Measurements from ENCODE around the gene ADGRA1.
"Not testable (repeated sequence)": the region's sequence is repeated elsewhere in the genome, so short reads cannot be mapped to it uniquely, and the experiment has no call there.

Gene ADGRA1

GRCh38 chr10:133133471-133134231, 45.9 kb downstream of the ADGRA1 start:
- Histone ChIP-seq H3K4me2 (ENCODE audit: low read length) (no peak overlapping the region), H3K27ac (ENCODE audit: low read depth, low read length, poor library complexity, severe bottlenecking) (no peak overlapping the region), H2AFZ (ENCODE audit: low read length) (no peak overlapping the region), H3K36me3 (ENCODE audit: insufficient read depth, low read length) (no peaks in the 10 kb centered on the region), H3F3A (ENCODE audit: insufficient read depth, low read length) (no peaks in the 10 kb centered on the region), H3K27me3 (ENCODE audit: insufficient read depth, low read length) (no peaks in the 10 kb centered on the region), H3K9ac (ENCODE audit: low read length) (no peak overlapping the region), H4K20me1 (ENCODE audit: insufficient read depth, low read length) (no peaks in the 10 kb centered on the region), H3K4me1 (ENCODE audit: insufficient read depth, low read length, severe bottlenecking) (no peaks in the 10 kb centered on the region), H3K79me2 (ENCODE audit: insufficient read depth, low read length) (no peaks in the 10 kb centered on the region), H3K9me3 (ENCODE audit: low read length) (no peaks in the 10 kb centered on the region), H3K9me2 (ENCODE audit: low read depth, low read length) (no peaks in the 10 kb centered on the region), H3K4me3 (ENCODE audit: low read depth, low read length, poor library complexity, severe bottlenecking) (no peak overlapping the region)
- no peak for TF ChIP-seq EZH2 (IDR thresholded peaks at IDR 0.05; ENCODE audit: borderline replicate concordance, low read length)
- no peak for TF ChIP-seq CTCF (IDR thresholded peaks at IDR 0.05; ENCODE audit: low read length)

- Histone ChIP-seq H3K79me2 (ENCODE audit: insufficient read depth, low read length) (no peaks in the 10 kb centered on the region), H3K27ac (ENCODE audit: low read depth, low read length, poor library complexity, severe bottlenecking) (no peak overlapping the region), H3K9me2 (ENCODE audit: low read depth, low read length) (no peaks in the 10 kb centered on the region), H3F3A (ENCODE audit: insufficient read depth, low read length) (no peaks in the 10 kb centered on the region), H3K4me3 (ENCODE audit: low read depth, low read length, poor library complexity, severe bottlenecking) (no peak overlapping the region), H3K27me3 (ENCODE audit: insufficient read depth, low read length) (no peaks in the 10 kb centered on the region), H3K4me2 (ENCODE audit: low read length) (no peak overlapping the region), H3K4me1 (ENCODE audit: insufficient read depth, low read length, severe bottlenecking) (no peaks in the 10 kb centered on the region), H3K9me3 (ENCODE audit: low read length) (no peaks in the 10 kb centered on the region), H3K36me3 (ENCODE audit: insufficient read depth, low read length) (no peaks in the 10 kb centered on the region), H4K20me1 (ENCODE audit: insufficient read depth, low read length) (no peaks in the 10 kb centered on the region), H2AFZ (ENCODE audit: low read length) (no peak overlapping the region), H3K9ac (ENCODE audit: low read length) (no peak overlapping the region)
- TF ChIP-seq CTCF (IDR thresholded peaks at IDR 0.05; ENCODE audit: low read length), result no peak
- TF ChIP-seq EZH2 (IDR thresholded peaks at IDR 0.05; ENCODE audit: borderline replicate concordance, low read length), result no peak
Measured at GRCh38 chr10:133134411-133135115, 46.8 kb downstream of the ADGRA1 start.

- Histone ChIP-seq H3K9me3 (ENCODE audit: low read length) (no peaks in the 10 kb centered on the region), H3K79me2 (ENCODE audit: insufficient read depth, low read length) (no peaks in the 10 kb centered on the region), H3K27ac (ENCODE audit: low read depth, low read length, poor library complexity, severe bottlenecking) (no peak overlapping the region), H3K36me3 (ENCODE audit: insufficient read depth, low read length) (no peaks in the 10 kb centered on the region), H3K27me3 (ENCODE audit: insufficient read depth, low read length) (no peaks in the 10 kb centered on the region), H3K4me1 (ENCODE audit: insufficient read depth, low read length, severe bottlenecking) (no peaks in the 10 kb centered on the region), H2AFZ (ENCODE audit: low read length) (no peak overlapping the region), H3F3A (ENCODE audit: insufficient read depth, low read length) (no peaks in the 10 kb centered on the region), H3K9ac (ENCODE audit: low read length) (no peak overlapping the region), H4K20me1 (ENCODE audit: insufficient read depth, low read length) (no peaks in the 10 kb centered on the region), H3K4me2 (ENCODE audit: low read length) (no peak overlapping the region), H3K9me2 (ENCODE audit: low read depth, low read length) (no peaks in the 10 kb centered on the region), H3K4me3 (ENCODE audit: low read depth, low read length, poor library complexity, severe bottlenecking) (no peak overlapping the region)
- no peak for TF ChIP-seq CTCF (IDR thresholded peaks at IDR 0.05; ENCODE audit: low read length)
- TF ChIP-seq EZH2 (IDR thresholded peaks at IDR 0.05; ENCODE audit: borderline replicate concordance, low read length), result no peak
Measured at GRCh38 chr10:133135116-133135465, 47.4 kb downstream of the ADGRA1 start.

- H3K36me3 ChIP-seq (ENCODE audit: insufficient read depth, low read length); H3F3A ChIP-seq (ENCODE audit: insufficient read depth, low read length); H3K4me2 ChIP-seq (ENCODE audit: low read length); H3K27me3 ChIP-seq (ENCODE audit: insufficient read depth, low read length); H3K27ac ChIP-seq (ENCODE audit: low read depth, low read length, poor library complexity, severe bottlenecking); H3K79me2 ChIP-seq (ENCODE audit: insufficient read depth, low read length); H3K9ac ChIP-seq (ENCODE audit: low read length); H2AFZ ChIP-seq (ENCODE audit: low read length); H3K4me1 ChIP-seq (ENCODE audit: insufficient read depth, low read length, severe bottlenecking); H3K9me3 ChIP-seq (ENCODE audit: low read length); H4K20me1 ChIP-seq (ENCODE audit: insufficient read depth, low read length); H3K9me2 ChIP-seq (ENCODE audit: low read depth, low read length); H3K4me3 ChIP-seq (ENCODE audit: low read depth, low read length, poor library complexity, severe bottlenecking): not testable (repeated sequence)
Measured at GRCh38 chr10:133137486-133138145, 49.9 kb downstream of the ADGRA1 start.

All from OCI-LY1 (cell line).